AG10803 (cell line): ENCODE measurements around the gene SYDE1.
"Not testable (repeated sequence)": the region's sequence is repeated elsewhere in the genome, so short reads cannot be mapped to it uniquely, and the experiment has no call there.

Experiments used
- DNase-seq: peaks from one replicate; pipeline ENCODE4 v3.0.0; 2010; ENCODE audit warnings: low read depth
- H3K4me3 ChIP-seq: 2 replicates; pipeline ENCODE4 v1.5.1; 2011; ENCODE audit warnings: mild to moderate bottlenecking, low read length, control low read depth
- CTCF ChIP-seq: conservative IDR thresholded peaks from 2 replicates; pipeline ENCODE4 v1.5.1; 2011; ENCODE audit warnings: mild to moderate bottlenecking, low read length, control low read depth, inconsistent platforms

The SYDE1 gene

DNA sequence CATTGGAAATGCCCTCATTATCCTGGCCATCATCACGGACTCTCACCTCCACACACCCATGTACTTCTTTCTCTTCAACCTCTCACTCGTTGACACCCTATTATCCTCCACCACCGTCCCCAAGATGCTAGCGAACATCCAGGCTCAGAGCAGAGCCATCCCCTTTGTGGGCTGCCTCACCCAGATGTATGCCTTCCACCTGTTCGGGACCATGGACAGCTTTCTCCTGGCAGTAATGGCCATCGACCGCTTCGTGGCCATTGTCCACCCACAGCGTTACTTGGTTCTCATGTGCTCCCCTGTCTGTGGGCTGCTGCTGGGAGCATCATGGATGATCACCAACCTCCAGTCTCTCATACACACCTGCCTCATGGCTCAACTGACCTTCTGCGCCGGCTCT lies 20.0 kb upstream of the SYDE1 start:
- no peak for TF ChIP-seq CTCF
- DNase-seq, result no peak
- no peak overlapping the region for H3K4me3 ChIP-seq

GRCh38 chr19:15091918-15092753 lies 15.1 kb upstream of the SYDE1 start:
- peak; percentile 71 for TF ChIP-seq CTCF
- peak; percentile 64 for DNase-seq

GRCh38 chr19:15093001-15093400 lies 14.2 kb upstream of the SYDE1 start:
- no peak for DNase-seq
- no peak for TF ChIP-seq CTCF
- H3K4me3 ChIP-seq, result no peak overlapping the region

More at GRCh38 chr19:15091918-15092753, 15.1 kb upstream of the SYDE1 start:
- no peak overlapping the region for H3K4me3 ChIP-seq

DNA sequence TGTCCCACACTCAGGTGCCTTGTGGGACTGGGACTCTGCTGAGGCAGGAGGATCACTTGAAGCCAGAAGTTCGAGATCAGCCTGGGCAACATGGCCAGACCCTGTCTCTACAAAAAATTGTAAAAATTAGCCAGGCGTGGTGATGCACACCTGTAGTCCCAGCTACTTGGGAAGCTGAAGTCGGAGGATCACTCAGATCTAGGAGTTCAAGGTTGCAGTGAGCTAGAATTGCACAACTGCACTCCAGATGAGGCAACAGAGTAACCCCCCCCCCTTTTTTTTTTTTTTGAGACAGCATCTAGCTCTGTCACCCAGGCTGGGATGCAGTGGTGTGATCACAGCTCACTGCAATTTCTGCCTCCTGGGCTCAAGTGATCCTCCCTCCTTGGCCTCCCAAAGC lies 11.0 kb upstream of the SYDE1 start:
- TF ChIP-seq CTCF, result no peak
- no peak for DNase-seq
- no peak overlapping the region for H3K4me3 ChIP-seq

GRCh38 chr19:15097980-15098379 lies 9.2 kb upstream of the SYDE1 start:
- not testable (repeated sequence) for DNase-seq, H3K4me3 ChIP-seq

DNA sequence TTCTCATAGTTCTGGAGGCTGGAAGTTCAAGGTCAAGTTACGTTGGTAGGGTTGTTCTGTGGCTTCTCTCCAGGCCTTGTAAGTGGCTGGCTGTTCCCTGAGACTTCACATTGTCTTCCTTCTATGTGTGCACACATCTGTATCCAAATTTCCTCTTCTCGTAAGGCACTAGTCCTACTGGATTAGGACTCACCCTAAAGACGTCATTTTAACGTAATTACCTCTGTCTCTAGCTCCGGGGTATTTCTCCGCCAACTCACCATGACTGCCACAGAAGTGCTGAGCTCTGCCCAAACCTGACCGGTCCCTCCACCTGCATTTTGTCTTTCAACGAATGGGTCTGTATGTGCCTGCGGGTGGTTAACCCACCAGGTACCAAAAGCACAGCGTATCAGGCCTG lies 8.7 kb upstream of the SYDE1 start:
- no peak for DNase-seq
- no peak for TF ChIP-seq CTCF
- H3K4me3 ChIP-seq, result no peak overlapping the region

GRCh38 chr19:15099017-15099582 lies 8.1 kb upstream of the SYDE1 start:
- no peak for DNase-seq
- no peak for TF ChIP-seq CTCF
- no peak overlapping the region for H3K4me3 ChIP-seq
